ENCODE measurements around the gene LRP1B.

DNA sequence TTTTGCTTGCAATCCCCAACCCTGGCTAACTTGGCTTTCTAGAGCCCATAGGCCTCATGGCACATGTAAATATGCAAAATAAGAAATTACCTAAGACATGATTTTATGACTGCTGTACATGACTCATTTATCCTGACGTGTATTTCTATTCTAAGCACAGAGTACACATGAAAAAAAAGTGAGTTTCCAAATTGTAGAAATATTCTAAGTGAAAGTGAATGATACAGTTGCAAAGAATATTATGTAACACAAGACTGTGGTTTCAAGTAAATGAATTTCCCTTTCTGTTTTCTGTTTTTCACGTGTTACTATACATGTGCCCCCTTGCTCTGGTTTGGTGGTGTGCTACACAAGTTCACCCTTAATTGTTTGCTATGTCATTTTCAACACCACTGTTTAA lies 162.4 kb downstream of the LRP1B start:
- TF ChIP-seq GATA3 (IDR thresholded peaks at IDR 0.05; ENCODE audit: low read depth, low read length) (no peak), GATA2 (IDR thresholded peaks at IDR 0.05; ENCODE audit: low read depth, low read length) (no peak)
